ENCODE data around the gene CDH22. TPM values are rescaled to one million over a fixed set of nuclear protein-coding genes. Genes with fewer than 3 reads are reported as not detected.

CDH22 gene
- total and polyA plus RNA-seq, 10 donors = not detected

GRCh38 chr20:46250772-46251171, 57.5 kb downstream of the CDH22 start:
- intact Hi-C loops (cut with DNase I; ENCODE audit: low total_unique reads) = no loop called here

GRCh38 chr20:46249671-46250070, 58.6 kb downstream of the CDH22 start:
- intact Hi-C loops (cut with DNase I; ENCODE audit: low total_unique reads) = no loop called here
- peaks cover 0 to 4% (median 2%) of the 10 kb centered on the region in 6 donors for H3K4me1 ChIP-seq
- TF ChIP-seq, protein P1, sequence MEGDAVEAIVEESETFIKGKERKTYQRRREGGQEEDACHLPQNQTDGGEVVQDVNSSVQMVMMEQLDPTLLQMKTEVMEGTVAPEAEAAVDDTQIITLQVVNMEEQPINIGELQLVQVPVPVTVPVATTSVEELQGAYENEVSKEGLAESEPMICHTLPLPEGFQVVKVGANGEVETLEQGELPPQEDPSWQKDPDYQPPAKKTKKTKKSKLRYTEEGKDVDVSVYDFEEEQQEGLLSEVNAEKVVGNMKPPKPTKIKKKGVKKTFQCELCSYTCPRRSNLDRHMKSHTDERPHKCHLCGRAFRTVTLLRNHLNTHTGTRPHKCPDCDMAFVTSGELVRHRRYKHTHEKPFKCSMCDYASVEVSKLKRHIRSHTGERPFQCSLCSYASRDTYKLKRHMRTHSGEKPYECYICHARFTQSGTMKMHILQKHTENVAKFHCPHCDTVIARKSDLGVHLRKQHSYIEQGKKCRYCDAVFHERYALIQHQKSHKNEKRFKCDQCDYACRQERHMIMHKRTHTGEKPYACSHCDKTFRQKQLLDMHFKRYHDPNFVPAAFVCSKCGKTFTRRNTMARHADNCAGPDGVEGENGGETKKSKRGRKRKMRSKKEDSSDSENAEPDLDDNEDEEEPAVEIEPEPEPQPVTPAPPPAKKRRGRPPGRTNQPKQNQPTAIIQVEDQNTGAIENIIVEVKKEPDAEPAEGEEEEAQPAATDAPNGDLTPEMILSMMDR (IDR thresholded peaks at IDR 0.05 in 8 of 11, conservative IDR thresholded peaks at IDR 0.05 in 3 of 11) = no peak
- TF ChIP-seq POLR2A (IDR thresholded peaks at IDR 0.05) = no peak
- TF ChIP-seq POLR2AphosphoS5 (IDR thresholded peaks at IDR 0.05) = no peak
- peaks cover 0 to 100% (median 81%) of the 10 kb centered on the region in 7 donors for H3K27me3 ChIP-seq (replicated peaks in 1 of 7)
- no peak overlapping the region for H3K4me3 ChIP-seq
- H3K27ac ChIP-seq = no peak overlapping the region
- H3K9me3 ChIP-seq = no peaks in the 10 kb centered on the region
- 69 to 84% (median 71%) methylated on average over 3 of the region's 3 CpGs for WGBS, 5 donors
- no peaks in the 10 kb centered on the region for H3K36me3 ChIP-seq
- DNase-seq = no peak

More at GRCh38 chr20:46250772-46251171, 57.5 kb downstream of the CDH22 start:
- H3K4me3 ChIP-seq = no peak overlapping the region
- TF ChIP-seq, protein P1 (IDR thresholded peaks at IDR 0.05 in 8 of 11, conservative IDR thresholded peaks at IDR 0.05 in 3 of 11) = no peak
- TF ChIP-seq POLR2AphosphoS5 (IDR thresholded peaks at IDR 0.05) (no peak), POLR2A (IDR thresholded peaks at IDR 0.05) (no peak)
- no peak overlapping the region for H3K27ac ChIP-seq
- DNase-seq = no peak
- peaks cover 0 to 11% (median 2%) of the 10 kb centered on the region in 6 donors for H3K4me1 ChIP-seq
- H3K27me3 ChIP-seq (replicated peaks in 1 of 7) = peaks cover 0 to 100% (median 73%) of the 10 kb centered on the region in 7 donors
- H3K9me3 ChIP-seq = no peaks in the 10 kb centered on the region
- H3K36me3 ChIP-seq = no peaks in the 10 kb centered on the region
- WGBS, 5 donors = 2 to 34% (median 5%) methylated on average over 2 to 19 of the region's 19 CpGs

DNA sequence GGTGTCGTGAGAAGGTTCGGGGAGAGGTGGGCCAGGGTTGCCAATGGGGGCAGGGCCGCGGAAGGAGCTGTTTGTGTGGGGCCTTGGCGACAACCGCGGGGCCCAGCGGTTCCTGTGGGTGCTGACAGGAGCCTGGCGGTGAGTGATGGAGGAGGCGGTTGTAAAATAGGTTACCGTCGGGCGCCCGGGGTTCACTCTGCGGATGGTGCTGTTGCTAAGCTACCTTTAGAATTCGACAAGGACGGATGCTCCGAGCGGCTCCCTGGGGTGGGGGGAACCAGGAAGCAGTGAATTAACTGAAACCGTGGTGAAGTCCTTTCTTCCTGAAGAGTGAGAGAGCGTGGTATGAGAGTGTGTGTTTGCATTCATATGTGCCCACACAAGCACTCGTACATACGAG, 61.7 kb downstream of the CDH22 start:
- WGBS, 5 donors = 3 to 11% (median 4%) methylated on average over 22 to 23 of the region's 23 CpGs
- H3K4me3 ChIP-seq = no peak overlapping the region
- peaks cover 0 to 96% (median 62%) of the 10 kb centered on the region in 7 donors for H3K27me3 ChIP-seq (replicated peaks in 1 of 7)
- no peak overlapping the region for H3K27ac ChIP-seq
- H3K4me1 ChIP-seq = peaks cover 0 to 4% (median 2%) of the 10 kb centered on the region in 6 donors
- no peak for DNase-seq
- no peaks in the 10 kb centered on the region for H3K9me3 ChIP-seq
- TF ChIP-seq POLR2AphosphoS5 (IDR thresholded peaks at IDR 0.05) (no peak), POLR2A (IDR thresholded peaks at IDR 0.05) (no peak)
- TF ChIP-seq, protein P1 (IDR thresholded peaks at IDR 0.05 in 8 of 11, conservative IDR thresholded peaks at IDR 0.05 in 3 of 11) = no peak
- intact Hi-C loops (cut with DNase I; ENCODE audit: low total_unique reads) = no loop called here
- no peaks in the 10 kb centered on the region for H3K36me3 ChIP-seq

DNA sequence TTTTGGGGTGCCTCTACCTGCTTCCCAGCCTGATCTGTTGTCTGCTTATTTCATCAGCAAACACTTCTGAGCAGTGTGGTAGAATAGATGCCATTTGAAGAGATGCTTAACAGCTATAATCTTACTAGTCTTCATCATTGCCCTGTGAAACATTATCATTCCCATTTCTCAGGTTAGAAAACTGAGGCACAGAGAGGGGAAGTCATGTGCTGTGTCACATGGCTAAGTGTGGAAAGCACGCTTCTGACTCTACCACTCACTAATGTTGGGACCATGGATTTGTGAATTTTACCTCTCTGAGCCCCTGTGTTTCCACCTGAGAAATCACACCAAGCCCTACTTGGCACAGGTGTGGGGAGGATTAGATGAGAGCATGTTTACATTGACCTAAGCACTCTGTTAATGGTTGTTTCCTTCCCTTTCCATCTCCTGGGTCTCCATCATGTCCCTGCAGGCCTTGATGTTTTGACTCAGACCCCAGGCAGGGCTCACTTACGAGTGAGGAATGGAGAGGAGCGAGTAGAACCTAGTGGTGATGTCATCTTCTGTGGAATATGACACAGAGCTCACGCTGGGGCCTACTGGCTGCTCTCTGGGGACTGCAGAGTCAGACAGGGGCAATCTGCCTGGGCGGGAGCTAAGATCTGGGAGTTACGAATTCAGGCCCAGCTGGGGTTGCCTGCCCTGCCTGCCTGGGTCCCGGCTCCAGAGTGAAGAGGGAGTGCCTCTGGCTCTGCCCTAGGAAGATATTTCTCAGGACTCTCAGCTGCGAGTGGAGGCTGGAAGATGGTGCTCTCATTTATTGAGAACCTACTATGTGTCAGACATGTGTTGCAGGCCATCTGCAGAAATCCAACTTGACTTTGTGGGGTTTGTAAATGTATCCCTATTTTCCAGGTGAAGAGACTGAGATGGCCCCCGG, 64.3 kb downstream of the CDH22 start:
- Histone ChIP-seq H3K4me3 (no peak overlapping the region), H3K4me1 (no peaks in the 10 kb centered on the region), H3K9me3 (no peaks in the 10 kb centered on the region), H3K27ac (no peak overlapping the region), H3K27me3 (replicated peaks in 1 of 7) (peaks cover 0 to 94% (median 36%) of the 10 kb centered on the region in 7 donors), H3K36me3 (no peaks in the 10 kb centered on the region)
- 61 to 74% (median 63%) methylated on average over 9 of the region's 9 CpGs for WGBS, 5 donors
- intact Hi-C loops (cut with DNase I; ENCODE audit: low total_unique reads) = no loop called here
- DNase-seq = no peak
- no peak for TF ChIP-seq POLR2A (IDR thresholded peaks at IDR 0.05)
- no peak for TF ChIP-seq POLR2AphosphoS5 (IDR thresholded peaks at IDR 0.05)
- TF ChIP-seq, protein P1 (IDR thresholded peaks at IDR 0.05 in 8 of 11, conservative IDR thresholded peaks at IDR 0.05 in 3 of 11) = no peak

All from spleen (tissue), 11 donors.